SKM-1 treated with dmso at 0.1 percent for 144 hours (cell line): ENCODE data around the gene ATRX.
"Not testable (repeated sequence)": the region's sequence is repeated elsewhere in the genome, so short reads cannot be mapped to it uniquely, and the experiment has no call there.

Source experiments
- DNase-seq: peaks from one replicate; lab custom pipeline; 2025; ENCODE audit not compliant: unreplicated experiment; lab: John Stamatoyannopoulos, UW

ATRX gene, protein sequence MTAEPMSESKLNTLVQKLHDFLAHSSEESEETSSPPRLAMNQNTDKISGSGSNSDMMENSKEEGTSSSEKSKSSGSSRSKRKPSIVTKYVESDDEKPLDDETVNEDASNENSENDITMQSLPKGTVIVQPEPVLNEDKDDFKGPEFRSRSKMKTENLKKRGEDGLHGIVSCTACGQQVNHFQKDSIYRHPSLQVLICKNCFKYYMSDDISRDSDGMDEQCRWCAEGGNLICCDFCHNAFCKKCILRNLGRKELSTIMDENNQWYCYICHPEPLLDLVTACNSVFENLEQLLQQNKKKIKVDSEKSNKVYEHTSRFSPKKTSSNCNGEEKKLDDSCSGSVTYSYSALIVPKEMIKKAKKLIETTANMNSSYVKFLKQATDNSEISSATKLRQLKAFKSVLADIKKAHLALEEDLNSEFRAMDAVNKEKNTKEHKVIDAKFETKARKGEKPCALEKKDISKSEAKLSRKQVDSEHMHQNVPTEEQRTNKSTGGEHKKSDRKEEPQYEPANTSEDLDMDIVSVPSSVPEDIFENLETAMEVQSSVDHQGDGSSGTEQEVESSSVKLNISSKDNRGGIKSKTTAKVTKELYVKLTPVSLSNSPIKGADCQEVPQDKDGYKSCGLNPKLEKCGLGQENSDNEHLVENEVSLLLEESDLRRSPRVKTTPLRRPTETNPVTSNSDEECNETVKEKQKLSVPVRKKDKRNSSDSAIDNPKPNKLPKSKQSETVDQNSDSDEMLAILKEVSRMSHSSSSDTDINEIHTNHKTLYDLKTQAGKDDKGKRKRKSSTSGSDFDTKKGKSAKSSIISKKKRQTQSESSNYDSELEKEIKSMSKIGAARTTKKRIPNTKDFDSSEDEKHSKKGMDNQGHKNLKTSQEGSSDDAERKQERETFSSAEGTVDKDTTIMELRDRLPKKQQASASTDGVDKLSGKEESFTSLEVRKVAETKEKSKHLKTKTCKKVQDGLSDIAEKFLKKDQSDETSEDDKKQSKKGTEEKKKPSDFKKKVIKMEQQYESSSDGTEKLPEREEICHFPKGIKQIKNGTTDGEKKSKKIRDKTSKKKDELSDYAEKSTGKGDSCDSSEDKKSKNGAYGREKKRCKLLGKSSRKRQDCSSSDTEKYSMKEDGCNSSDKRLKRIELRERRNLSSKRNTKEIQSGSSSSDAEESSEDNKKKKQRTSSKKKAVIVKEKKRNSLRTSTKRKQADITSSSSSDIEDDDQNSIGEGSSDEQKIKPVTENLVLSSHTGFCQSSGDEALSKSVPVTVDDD (N-terminal part only)

GRCh38 chrX:77785486-77786364, at the start of gene ATRX:
TSS of gene ATRX (minus strand) at chrX:77786216. CDS start at chrX:77786001, 215 bp downstream.
- DNase-seq: peak; percentile 57

DNA sequence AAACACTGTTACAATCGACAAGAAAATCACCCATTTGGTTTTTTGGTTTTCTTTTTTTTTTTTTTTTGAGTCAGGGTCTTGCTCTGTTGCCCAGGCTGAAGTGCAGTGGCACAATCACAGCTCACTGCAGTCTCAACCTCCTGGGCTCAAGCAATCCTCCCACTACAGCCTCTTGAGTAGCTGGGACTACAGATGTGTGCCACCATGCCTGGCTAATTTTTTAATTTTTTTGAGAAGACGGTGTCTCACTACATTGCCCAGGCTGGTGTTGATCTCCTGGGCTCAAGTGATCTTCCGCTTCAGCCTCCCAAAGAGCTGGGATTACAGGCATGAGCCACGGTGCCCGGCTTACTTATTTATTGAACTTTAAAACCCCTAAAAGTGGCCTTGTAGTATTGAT, 45.5 kb upstream of the ATRX start:
- DNase-seq: not testable (repeated sequence)

DNA sequence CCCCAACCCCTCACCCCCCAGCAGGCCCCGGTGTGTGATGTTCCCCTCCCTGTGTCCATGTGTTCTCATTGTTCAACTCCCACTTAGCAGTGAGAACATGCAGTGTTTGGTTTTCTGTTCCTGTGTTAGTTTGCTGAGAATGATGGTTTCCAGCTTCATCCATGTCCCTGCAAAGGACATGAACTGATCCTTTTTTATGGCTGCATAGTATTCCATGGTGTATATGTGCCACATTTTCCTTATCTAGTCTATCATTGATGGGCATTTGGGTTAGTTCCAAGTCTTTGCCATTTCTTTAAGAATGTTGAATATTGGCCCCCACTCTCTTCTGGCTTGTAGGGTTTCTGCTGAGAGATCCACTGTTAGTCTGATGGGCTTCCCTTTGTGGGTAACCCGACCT, 36.0 kb upstream of the ATRX start:
- DNase-seq: not testable (repeated sequence)

DNA sequence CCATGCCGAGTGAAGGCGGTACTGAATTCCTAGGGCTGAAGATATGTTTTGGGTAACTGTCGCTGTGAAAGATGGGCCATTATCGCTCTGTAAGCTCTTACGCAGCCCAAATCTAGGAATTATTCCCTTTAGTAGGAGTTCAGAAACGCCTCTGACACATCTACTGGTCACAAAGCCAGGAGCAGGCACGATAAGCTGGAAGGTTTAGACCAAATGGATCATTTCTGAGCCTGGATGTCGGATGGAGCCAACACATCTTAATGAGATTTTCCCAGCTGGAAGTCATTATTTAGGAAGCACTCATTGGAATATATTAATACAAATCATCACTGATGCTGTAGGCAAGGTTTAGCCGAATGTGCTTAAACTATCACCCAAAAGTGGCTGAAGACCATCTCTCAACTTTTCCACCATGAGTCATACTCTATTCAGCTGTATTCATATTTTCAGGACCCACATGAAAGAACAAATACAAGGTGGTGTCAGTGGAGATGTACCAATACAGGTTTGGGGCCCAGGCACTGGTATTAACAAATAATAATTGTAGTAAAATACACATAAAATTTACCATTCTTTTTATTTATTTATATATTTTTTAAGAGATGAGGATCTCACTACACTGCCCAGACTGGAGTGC, 34.2 kb upstream of the ATRX start:
- DNase-seq: no peak

GRCh38 chrX:77814210-77814609, 28.2 kb upstream of the ATRX start:
- DNase-seq: no peak

GRCh38 chrX:77802201-77802600, 16.2 kb upstream of the ATRX start:
- DNase-seq: no peak

DNA sequence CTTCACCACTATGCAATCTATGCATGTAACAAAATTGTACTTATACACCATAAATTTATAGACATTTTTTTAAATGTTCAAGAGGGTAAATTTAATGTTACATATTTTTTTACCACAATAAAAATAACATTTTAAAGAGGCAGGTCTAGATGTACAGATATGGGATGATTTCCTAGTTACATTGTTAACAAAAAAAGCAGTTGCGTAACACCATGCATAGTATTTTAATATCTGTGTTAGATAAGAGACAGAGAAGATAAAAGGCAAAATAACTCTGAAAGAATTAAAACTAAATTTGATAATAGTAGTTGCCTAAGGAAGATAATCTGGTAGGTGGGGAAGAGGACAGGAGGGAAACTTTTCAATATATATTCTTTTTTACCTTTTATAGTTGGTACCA, 9.1 kb upstream of the ATRX start:
- DNase-seq: no peak

DNA sequence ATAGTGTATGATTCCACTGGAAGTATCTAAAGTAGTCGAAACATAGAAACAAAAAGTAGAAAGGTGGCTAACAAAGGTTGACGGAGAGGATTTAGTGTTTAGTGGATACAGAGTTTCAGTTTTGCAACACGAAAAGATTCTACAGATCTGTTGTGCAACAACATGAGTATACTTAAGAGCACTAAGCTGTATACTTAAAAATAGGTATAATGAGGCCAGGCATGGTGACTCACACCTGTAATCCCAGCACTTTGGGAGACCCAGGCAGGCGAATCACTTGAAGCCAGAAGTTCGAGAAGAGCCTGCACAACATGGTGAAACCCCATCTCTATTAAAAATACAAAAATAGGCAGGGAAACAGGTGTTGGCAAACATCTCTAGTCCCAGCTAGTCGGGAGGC, 7.9 kb upstream of the ATRX start:
- DNase-seq: no peak

GRCh38 chrX:77788050-77788449, 2.0 kb upstream of the ATRX start:
- no peak for DNase-seq

DNA sequence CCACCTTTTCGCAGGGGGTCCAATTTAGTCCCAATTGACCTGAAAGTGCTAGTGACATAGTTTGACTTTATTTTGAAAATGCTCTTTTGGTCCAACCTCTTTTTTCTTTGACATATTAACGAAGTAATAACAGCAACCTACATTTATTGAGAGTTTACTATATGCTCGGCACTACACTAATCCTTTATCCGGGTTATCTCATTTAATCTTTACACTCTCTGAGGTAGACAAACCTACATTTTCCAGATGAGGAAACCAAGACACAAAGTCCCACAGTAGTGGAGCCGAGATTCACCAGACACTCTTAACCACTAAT, 307 bp upstream of the ATRX start:
- no peak for DNase-seq

DNA sequence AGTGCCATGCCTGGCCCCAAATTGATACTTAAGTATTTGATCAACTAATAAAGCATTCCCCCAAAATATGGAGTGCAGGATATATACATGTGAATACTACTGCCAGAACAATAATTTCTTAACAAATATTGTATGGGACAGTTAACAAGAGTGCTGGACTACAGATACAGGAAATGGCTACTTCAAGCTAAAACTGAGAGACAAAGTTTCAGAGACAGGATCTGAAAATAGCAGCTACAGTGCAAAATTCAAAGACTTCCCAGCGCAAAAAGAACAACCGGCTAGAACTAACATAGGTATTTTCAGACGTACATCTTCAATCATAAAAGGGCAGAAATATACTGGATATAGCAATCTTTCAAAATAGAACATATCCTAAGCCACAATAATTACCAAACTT, 6.3 kb downstream of the ATRX start:
- no peak for DNase-seq

GRCh38 chrX:77776659-77777058, 9.4 kb downstream of the ATRX start:
- DNase-seq: no peak

DNA sequence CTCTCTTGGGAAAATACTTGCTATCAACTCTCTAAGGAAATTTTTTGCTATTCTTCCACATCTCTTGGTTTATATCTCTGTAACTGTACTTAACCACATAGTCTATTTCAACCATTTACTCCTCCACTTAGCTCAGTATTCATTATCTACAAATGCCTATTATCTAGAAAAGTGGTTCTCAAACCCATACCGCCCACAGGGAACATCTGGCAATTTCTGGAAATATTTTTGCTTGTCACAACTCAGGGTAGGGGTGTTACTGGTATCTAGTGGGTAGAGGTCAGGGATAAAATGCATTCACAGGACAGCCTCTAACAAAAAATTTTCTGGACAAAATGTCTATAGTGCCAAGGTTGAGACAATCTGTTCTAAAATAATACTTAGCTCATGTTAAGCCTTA, 14.4 kb downstream of the ATRX start:
- no peak for DNase-seq

DNA sequence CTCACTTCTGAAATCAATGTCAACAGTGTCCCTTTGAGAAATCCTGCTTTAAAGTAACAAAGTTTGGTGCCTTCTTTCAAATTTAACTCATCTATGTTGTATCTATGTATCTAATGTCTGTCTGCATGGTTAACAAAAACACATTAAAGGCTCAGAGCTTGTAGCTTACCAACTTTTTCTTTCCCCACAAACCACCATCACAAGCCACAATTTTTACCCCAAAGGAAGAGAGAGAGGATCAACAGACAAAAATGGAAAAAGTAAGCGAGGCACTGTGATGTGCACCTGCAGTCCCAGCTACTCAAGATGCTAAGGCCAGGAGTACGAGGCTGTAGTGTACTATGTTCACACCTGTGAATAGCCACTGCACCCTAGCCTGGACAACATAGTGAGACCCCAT, 17.2 kb downstream of the ATRX start:
- DNase-seq: no peak

DNA sequence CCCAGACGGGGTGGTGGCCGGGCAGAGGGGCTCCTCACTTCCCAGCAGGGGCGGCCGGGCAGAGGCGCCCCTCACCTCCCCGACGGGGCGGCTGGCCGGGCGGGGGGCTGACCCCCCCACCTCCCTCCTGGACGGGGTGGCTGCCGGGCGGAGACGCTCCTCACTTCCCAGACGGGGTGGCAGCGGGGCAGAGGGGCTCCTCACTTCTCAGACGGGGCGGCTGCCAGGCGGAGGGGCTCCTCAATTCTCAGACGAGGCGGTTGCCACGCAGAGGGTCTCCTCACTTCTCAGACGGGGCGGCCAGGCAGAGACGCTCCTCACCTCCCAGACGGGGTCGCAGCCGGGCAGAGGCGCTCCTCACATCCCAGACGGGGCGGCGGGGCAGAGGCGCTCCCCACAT, 19.8 kb downstream of the ATRX start:
- DNase-seq: not testable (repeated sequence)

GRCh38 chrX:77755561-77755960, 30.5 kb downstream of the ATRX start:
- DNase-seq: no peak

- not testable (repeated sequence) for DNase-seq
Measured at GRCh38 chrX:77753942-77754341, 32.1 kb downstream of the ATRX start.

DNA sequence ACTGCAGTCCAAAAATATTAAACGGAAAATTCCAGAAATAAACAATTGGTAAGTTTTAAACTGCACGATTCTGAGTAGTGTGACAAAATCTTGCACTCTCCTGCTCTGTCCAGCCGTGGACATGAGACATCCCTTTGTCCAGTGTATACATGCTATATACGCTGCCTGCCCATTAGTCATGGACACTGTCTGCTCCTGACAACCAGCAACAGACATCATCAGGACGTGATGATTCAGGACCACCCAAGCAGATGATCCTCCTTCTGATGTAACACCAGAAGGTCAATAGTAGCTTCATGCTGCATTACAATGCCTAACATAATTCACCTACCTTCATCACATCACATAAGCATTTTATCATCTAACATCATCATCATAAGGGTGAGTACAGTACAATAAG, 36.3 kb downstream of the ATRX start:
- DNase-seq: no peak

GRCh38 chrX:77743720-77744119, 42.3 kb downstream of the ATRX start:
- DNase-seq: no peak
